GM12878 (cell line): Measurements from ENCODE around the gene TMEM25. TPM values are rescaled to one million over a fixed set of nuclear protein-coding genes. Genes with fewer than 3 reads are reported as not detected.
"Not testable (repeated sequence)": the region's sequence is repeated elsewhere in the genome, so short reads cannot be mapped to it uniquely, and the experiment has no call there.

ENCODE experiments used
- ATAC-seq: fragments of 200-7000 bp; cut with Tn5 transposase; 3 replicates; pipeline ENCODE4 v1.9.1; 2020; ENCODE audit warnings: mild to moderate bottlenecking, moderate library complexity
- BruUV-seq: library from RNA; stranded (reverse); fragments of 400-500 nt; replicated peaks from 2 replicates; lab custom pipeline; 2021; lab: Mats Ljungman, UMichigan
- CTCF ChIA-PET: fragments of 300-600 bp; sonication (Branson Sonifier 250); formaldehyde crosslinking; extraction: SDS; loops from one replicate; lab custom pipeline; 2021; ENCODE audit warnings: inconsistent platforms; lab: Yijun Ruan, JAX
- POLR2A ChIA-PET: fragments of 350-600 bp; formaldehyde crosslinking; extraction: SDS; loops from one replicate; lab custom pipeline; 2021; ENCODE audit warnings: inconsistent platforms; lab: Charles Lee
- RAD21 ChIA-PET: fragments of 300-600 bp; sonication (Branson Sonifier 250); formaldehyde crosslinking; loops from one replicate; lab custom pipeline; 2023; ENCODE audit warnings: antibody characterized with exemption; ENCODE audit not compliant: unreplicated experiment; lab: Charles Lee
- SMC1A ChIA-PET: fragments of 300-600 bp; sonication (Branson Sonifier 250); formaldehyde crosslinking; loops from one replicate; lab custom pipeline; 2023; ENCODE audit not compliant: unreplicated experiment, uncharacterized antibody; lab: Charles Lee
- DNase-seq: peaks from one replicate; pipeline ENCODE4 v3.0.0-alpha.2; 2011; ENCODE audit warnings: low read depth, low spot score
- FAIRE-seq: peaks from 3 replicates; lab custom pipeline; 2011; peaks lifted over from hg19 to GRCh38; lab: Jason Lieb, UNC
- H2AFZ ChIP-seq: 2 replicates; pipeline ENCODE4 v1.6.0; 2011; ENCODE audit warnings: low read depth, low read length, control low read depth; ENCODE audit not compliant: control insufficient read depth
- H3K27ac ChIP-seq: 2 replicates; pipeline ENCODE4 v1.5.1; 2011; ENCODE audit warnings: control low read depth; ENCODE audit not compliant: control insufficient read depth, insufficient read depth
- H3K27me3 ChIP-seq, 2 experiments: replicated peaks in 1 of 2; 2 replicates each; pipeline versions ENCODE4 v1.6.0 to v1.6.1; 2011; ENCODE audit warnings: low read length in 1 of 2; ENCODE audit not compliant: control insufficient read depth in 2 of 2, insufficient read depth in 2 of 2
- H3K36me3 ChIP-seq, 2 experiments: 2 replicates each; pipeline ENCODE4 v1.5.1; 2011; ENCODE audit warnings: low read length in 1 of 2; ENCODE audit not compliant: control insufficient read depth in 2 of 2, insufficient read depth in 2 of 2
- H3K4me1 ChIP-seq: 2 replicates; pipeline ENCODE4 v1.6.1; 2011; ENCODE audit warnings: mild to moderate bottlenecking, low read length, moderate library complexity, mixed read lengths; ENCODE audit not compliant: control insufficient read depth, insufficient read depth
- H3K4me2 ChIP-seq: 2 replicates; pipeline ENCODE4 v1.6.0; 2011; ENCODE audit warnings: control low read depth; ENCODE audit not compliant: control insufficient read depth, insufficient read depth
- H3K4me3 ChIP-seq: fragments of 200-600 bp; sonication (generic); 2 replicates; pipeline ENCODE4 v1.5.1; 2016
- H3K79me2 ChIP-seq: 2 replicates; pipeline ENCODE4 v1.6.0; 2011; ENCODE audit warnings: low read length; ENCODE audit not compliant: control insufficient read depth, insufficient read depth
- H3K9ac ChIP-seq: 2 replicates; pipeline ENCODE4 v1.8.0; 2011; ENCODE audit warnings: low read length, control low read depth, mixed read lengths; ENCODE audit not compliant: control insufficient read depth, insufficient read depth
- H3K9me3 ChIP-seq: replicated peaks from 3 replicates; pipeline ENCODE4 v1.5.1; 2011; ENCODE audit warnings: mild to moderate bottlenecking, low read length; ENCODE audit not compliant: control insufficient read depth, insufficient read depth
- H4K20me1 ChIP-seq: 2 replicates; pipeline ENCODE4 v1.6.0; 2011; ENCODE audit not compliant: control insufficient read depth, insufficient read depth
- BHLHE40 ChIP-seq, 2 experiments: fragments of 450-650 bp in 1 of 2; IDR thresholded peaks; 2 replicates each; pipeline ENCODE4 v1.6.1; 2011 to 2017; ENCODE audit warnings: low read depth in 2 of 2, borderline replicate concordance in 1 of 2, improper control_type of control experiment in 1 of 2, low read length in 1 of 2, mild to moderate bottlenecking in 1 of 2
- IKZF1 ChIP-seq: fragments of 450-650 bp; conservative IDR thresholded peaks from 2 replicates; pipeline ENCODE4 v1.6.1; 2017; ENCODE audit warnings: antibody characterized with exemption, mild to moderate bottlenecking
- NR2C1 ChIP-seq: fragments of 450-650 bp; IDR thresholded peaks from 2 replicates; pipeline ENCODE4 v1.6.1; 2017; ENCODE audit warnings: antibody characterized with exemption, mild to moderate bottlenecking, moderate library complexity
- SMARCA5 ChIP-seq: fragments of 450-650 bp; IDR thresholded peaks from 2 replicates; pipeline ENCODE4 v1.6.1; 2017; ENCODE audit warnings: mild to moderate bottlenecking
- TCF3 ChIP-seq: IDR thresholded peaks from 2 replicates; pipeline ENCODE4 v1.6.1; 2012; ENCODE audit warnings: low read depth, mild to moderate bottlenecking, low read length, borderline replicate concordance; ENCODE audit not compliant: insufficient read depth
- WGBS: methylation state at CpG from one replicate; pipeline ENCODE4 v1.1.6; 2016; ENCODE audit warnings: low lambda C conversion rate; ENCODE audit not compliant: insufficient replicate concordance, insufficient coverage; ENCODE audit errors: missing lambda C conversion rate; 5-methylcytosine and 5-hydroxymethylcytosine counted together
- in situ Hi-C: fragments of 300-500 bp; cut with MboI; formaldehyde crosslinking; loops from 9 replicates; pipeline ENCODE4 v1.14.3; 2018; ENCODE audit warnings: mixed read lengths
- intact Hi-C: fragments of 100-400 bp; cut with micrococcal nuclease; formaldehyde crosslinking; loops from one replicate; pipeline ENCODE4 v1.14.2; 2022; ENCODE audit not compliant: unreplicated experiment
- polyA plus RNA-seq, 11 experiments: library from polyadenylated mRNA; depleted of rRNA in 4 of 11; unstranded in 6 of 11; stranded (reverse) in 5 of 11; fragments of >200 nt; fragmentation: Nextera tagmentation in 4 of 11; fragmentation: Illumina TruSeq in 1 of 11; extraction: Ambion mirVana in 4 of 11; extraction: Trizol in 1 of 11; gene quantifications; 1 replicate in 1 of 11; 2 replicates in 10 of 11; pipeline versions ENCODE4 v1.2.1 to v1.2.3, GENCODE V29; 2011 to 2016; ENCODE audit warnings: inconsistent platforms in 2 of 11, missing spikeins in 2 of 11, low read depth in 1 of 11
- total RNA-seq, 4 experiments: library from RNA; depleted of rRNA in 3 of 4; stranded (reverse); fragments of >200 nt in 3 of 4; fragmentation: Illumina TruSeq in 1 of 4; extraction: Trizol in 1 of 4; gene quantifications; 2 replicates each; pipeline versions ENCODE4 v1.2.1 to v1.2.3, GENCODE V29; 2013 to 2021

Gene TMEM25
- total and polyA plus RNA-seq, 10 of the 15 experiments (the other 5 are each of a cell fraction or from before 2014, with no cell fraction given) = 1.4 to 13.9 (median 7.8) TPM

GRCh38 chr11:118570787-118571186 is 39.8 kb downstream of the TMEM25 start:
- Histone ChIP-seq H3K36me3 (no peaks in the 10 kb centered on the region), H3K4me1 (peaks cover 3% of the 10 kb centered on the region; the same call in 1 of the 2 replicates), H3K9ac (no peak overlapping the region), H3K27ac (no peak overlapping the region), H3K4me3 (no peak overlapping the region), H3K4me2 (no peak overlapping the region), H3K79me2 (peaks cover 38% of the 10 kb centered on the region), H3K27me3 (no peaks in the 10 kb centered on the region), H3K9me3 (no peaks in the 10 kb centered on the region), H2AFZ (no peak overlapping the region), H4K20me1 (0 out of 2 replicates have a peak, but pooled peaks cover 3% of the 10 kb centered on the region)
- no peak for ATAC-seq
- ChIA-PET POLR2A (no interaction called here), SMC1A (interaction anchor here (1.2 kb wide), 1 partner anchor 41 kb away, joined by 3 read pairs; no protein-coding TSS in a partner anchor), RAD21 (interaction anchor here (1.9 kb wide), 1 partner anchor 40 kb away, joined by 4 read pairs; no protein-coding TSS in a partner anchor), CTCF (no interaction called here)
- 93% methylated on average over 1 of the region's 1 CpG for WGBS
- no peak for FAIRE-seq
- TF ChIP-seq TCF3 (no peak), NR2C1 (peak; percentile 24; the same call in 1 of the 2 replicates)
- DNase-seq = no peak
- intact Hi-C loops (loop anchor here (10.0 kb wide), 1 partner anchor 276 kb away; no protein-coding TSS in a partner anchor), in situ Hi-C loops (no loop called here)
- no TSS peak for BruUV-seq

GRCh38 chr11:118571701-118572060 is 40.7 kb downstream of the TMEM25 start:
- peaks cover 47% of the 10 kb centered on the region for H3K79me2 ChIP-seq
- CTCF ChIA-PET = interaction anchor here (0.7 kb wide), 1 partner anchor 188 kb away, joined by 3 read pairs; no protein-coding TSS in a partner anchor
- DNase-seq, FAIRE-seq, H3K27me3 ChIP-seq, in situ Hi-C loops, H4K20me1 ChIP-seq, SMC1A ChIA-PET, H3K36me3 ChIP-seq, H3K9me3 ChIP-seq, BruUV-seq, ATAC-seq, H3K4me1 ChIP-seq: not testable (repeated sequence)
- RAD21 ChIA-PET = interaction anchor here (0.9 kb wide), 1 partner anchor 75 kb away, joined by 3 read pairs; no protein-coding TSS in a partner anchor
- H3K9ac ChIP-seq = peak overlapping the region; percentile 97
- POLR2A ChIA-PET = interaction anchor here (0.7 to 1.5 kb wide), 3 partner anchors 124 to 221 kb away, joined by 3 to 5 read pairs (median 3); no protein-coding TSS in a partner anchor
- H3K4me3 ChIP-seq = peak overlapping the region; percentile 90; the same call in 1 of the 2 replicates
- intact Hi-C loops = loop anchor here (10.0 kb wide), 1 partner anchor 277 kb away; no protein-coding TSS in a partner anchor
- 0 out of 2 replicates have a peak, but pooled peaks have one; percentile 48 for TF ChIP-seq SMARCA5
- 0 out of 2 replicates have a peak, but pooled peaks have one; percentile 1 for TF ChIP-seq IKZF1
- TF ChIP-seq BHLHE40 (IDR thresholded peaks at IDR 0.05; ENCODE audit: borderline replicate concordance in 1 of 2, low read depth in 2 of 2, low read length in 1 of 2) = peak in 1 of 2 experiments; percentile 44; a peak in 1 of 4 replicates
- H2AFZ ChIP-seq = peak overlapping the region; percentile 92
- 5% methylated on average over 15 of the region's 15 CpGs for WGBS
- peak overlapping the region; percentile 17 for H3K27ac ChIP-seq
- H3K4me2 ChIP-seq = peak overlapping the region; percentile 70
